Loucy (cell line): ENCODE measurements around the gene DSC3.

Experiments used
- EZH2phosphoT487 ChIP-seq: fragments of 200-600 bp; IDR thresholded peaks from 2 replicates; pipeline ENCODE4 v1.6.1; 2018; ENCODE audit warnings: antibody characterized with exemption, mild to moderate bottlenecking, moderate library complexity, borderline replicate concordance
- TF ChIP-seq, protein P1 (sequence below): fragments of 200-600 bp; sonication (generic); conservative IDR thresholded peaks from 2 replicates; pipeline ENCODE4 v1.5.1; 2014; ENCODE audit warnings: mild to moderate bottlenecking, antibody characterized with exemption, low read length

DNA sequence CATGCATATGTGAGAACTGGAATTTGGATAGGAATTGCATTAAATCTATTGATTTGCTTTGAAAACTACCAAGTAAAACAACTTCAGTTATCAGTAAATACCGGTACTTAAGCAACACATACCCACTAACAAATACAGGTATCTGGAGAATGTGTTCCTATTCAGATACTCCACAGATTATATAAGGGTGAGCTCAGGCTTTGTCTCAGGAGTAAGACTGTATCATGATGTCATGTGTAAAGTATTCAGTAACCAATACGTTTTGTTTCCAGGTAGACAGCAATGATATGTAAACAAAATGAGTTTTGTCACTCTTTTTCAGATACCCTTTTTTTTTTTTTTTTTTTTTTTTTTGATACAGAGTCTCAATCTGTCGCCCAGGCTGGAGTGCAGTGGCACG lies 74.8 kb downstream of the DSC3 start:
- TF ChIP-seq, protein P1, sequence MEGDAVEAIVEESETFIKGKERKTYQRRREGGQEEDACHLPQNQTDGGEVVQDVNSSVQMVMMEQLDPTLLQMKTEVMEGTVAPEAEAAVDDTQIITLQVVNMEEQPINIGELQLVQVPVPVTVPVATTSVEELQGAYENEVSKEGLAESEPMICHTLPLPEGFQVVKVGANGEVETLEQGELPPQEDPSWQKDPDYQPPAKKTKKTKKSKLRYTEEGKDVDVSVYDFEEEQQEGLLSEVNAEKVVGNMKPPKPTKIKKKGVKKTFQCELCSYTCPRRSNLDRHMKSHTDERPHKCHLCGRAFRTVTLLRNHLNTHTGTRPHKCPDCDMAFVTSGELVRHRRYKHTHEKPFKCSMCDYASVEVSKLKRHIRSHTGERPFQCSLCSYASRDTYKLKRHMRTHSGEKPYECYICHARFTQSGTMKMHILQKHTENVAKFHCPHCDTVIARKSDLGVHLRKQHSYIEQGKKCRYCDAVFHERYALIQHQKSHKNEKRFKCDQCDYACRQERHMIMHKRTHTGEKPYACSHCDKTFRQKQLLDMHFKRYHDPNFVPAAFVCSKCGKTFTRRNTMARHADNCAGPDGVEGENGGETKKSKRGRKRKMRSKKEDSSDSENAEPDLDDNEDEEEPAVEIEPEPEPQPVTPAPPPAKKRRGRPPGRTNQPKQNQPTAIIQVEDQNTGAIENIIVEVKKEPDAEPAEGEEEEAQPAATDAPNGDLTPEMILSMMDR: no peak
- TF ChIP-seq EZH2phosphoT487: no peak
